Measurements from ENCODE around the gene PPP2R3A.

GRCh38 chr3:135967867-135968266 lies 2.3 kb downstream of the PPP2R3A start:
- TF ChIP-seq CTCF (conservative IDR thresholded peaks at IDR 0.05; ENCODE audit: low read depth in 2 of 2) (no peak), EZH2 (IDR thresholded peaks at IDR 0.05; ENCODE audit: low read depth, unreplicated experiment) (no peak), JUNB (IDR thresholded peaks at IDR 0.05; ENCODE audit: unreplicated experiment) (no peak), POLR2AphosphoS5 (IDR thresholded peaks at IDR 0.05; ENCODE audit: low read depth) (no peak), EZH2phosphoT487 (IDR thresholded peaks at IDR 0.05; ENCODE audit: unreplicated experiment) (no peak)
- TF ChIP-seq, protein P1, sequence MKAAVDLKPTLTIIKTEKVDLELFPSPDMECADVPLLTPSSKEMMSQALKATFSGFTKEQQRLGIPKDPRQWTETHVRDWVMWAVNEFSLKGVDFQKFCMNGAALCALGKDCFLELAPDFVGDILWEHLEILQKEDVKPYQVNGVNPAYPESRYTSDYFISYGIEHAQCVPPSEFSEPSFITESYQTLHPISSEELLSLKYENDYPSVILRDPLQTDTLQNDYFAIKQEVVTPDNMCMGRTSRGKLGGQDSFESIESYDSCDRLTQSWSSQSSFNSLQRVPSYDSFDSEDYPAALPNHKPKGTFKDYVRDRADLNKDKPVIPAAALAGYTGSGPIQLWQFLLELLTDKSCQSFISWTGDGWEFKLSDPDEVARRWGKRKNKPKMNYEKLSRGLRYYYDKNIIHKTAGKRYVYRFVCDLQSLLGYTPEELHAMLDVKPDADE (IDR thresholded peaks at IDR 0.05) = no peak
- TF ChIP-seq, protein P2, sequence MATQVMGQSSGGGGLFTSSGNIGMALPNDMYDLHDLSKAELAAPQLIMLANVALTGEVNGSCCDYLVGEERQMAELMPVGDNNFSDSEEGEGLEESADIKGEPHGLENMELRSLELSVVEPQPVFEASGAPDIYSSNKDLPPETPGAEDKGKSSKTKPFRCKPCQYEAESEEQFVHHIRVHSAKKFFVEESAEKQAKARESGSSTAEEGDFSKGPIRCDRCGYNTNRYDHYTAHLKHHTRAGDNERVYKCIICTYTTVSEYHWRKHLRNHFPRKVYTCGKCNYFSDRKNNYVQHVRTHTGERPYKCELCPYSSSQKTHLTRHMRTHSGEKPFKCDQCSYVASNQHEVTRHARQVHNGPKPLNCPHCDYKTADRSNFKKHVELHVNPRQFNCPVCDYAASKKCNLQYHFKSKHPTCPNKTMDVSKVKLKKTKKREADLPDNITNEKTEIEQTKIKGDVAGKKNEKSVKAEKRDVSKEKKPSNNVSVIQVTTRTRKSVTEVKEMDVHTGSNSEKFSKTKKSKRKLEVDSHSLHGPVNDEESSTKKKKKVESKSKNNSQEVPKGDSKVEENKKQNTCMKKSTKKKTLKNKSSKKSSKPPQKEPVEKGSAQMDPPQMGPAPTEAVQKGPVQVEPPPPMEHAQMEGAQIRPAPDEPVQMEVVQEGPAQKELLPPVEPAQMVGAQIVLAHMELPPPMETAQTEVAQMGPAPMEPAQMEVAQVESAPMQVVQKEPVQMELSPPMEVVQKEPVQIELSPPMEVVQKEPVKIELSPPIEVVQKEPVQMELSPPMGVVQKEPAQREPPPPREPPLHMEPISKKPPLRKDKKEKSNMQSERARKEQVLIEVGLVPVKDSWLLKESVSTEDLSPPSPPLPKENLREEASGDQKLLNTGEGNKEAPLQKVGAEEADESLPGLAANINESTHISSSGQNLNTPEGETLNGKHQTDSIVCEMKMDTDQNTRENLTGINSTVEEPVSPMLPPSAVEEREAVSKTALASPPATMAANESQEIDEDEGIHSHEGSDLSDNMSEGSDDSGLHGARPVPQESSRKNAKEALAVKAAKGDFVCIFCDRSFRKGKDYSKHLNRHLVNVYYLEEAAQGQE (IDR thresholded peaks at IDR 0.05; ENCODE audit: unreplicated experiment) = no peak
